Umbilical cord (tissue), 2 donors: Measurements from ENCODE around the gene SPTA1. TPM values are rescaled to one million over a fixed set of nuclear protein-coding genes. Genes with fewer than 3 reads are reported as not detected.
"Not testable (repeated sequence)": the region's sequence is repeated elsewhere in the genome, so short reads cannot be mapped to it uniquely, and the experiment has no call there.

Experiments used
- DNase-seq: peaks from one replicate; pipeline ENCODE4 v3.0.0-alpha.2; 2015; ENCODE audit warnings: low spot score
- total RNA-seq: library from RNA; depleted of rRNA; stranded (reverse); fragments of >200 nt; gene quantifications from one replicate; pipeline ENCODE4 v1.2.3, GENCODE V29; 2014; ENCODE audit warnings: low replicate concordance; ENCODE audit not compliant: insufficient read depth

The SPTA1 gene
- total RNA-seq, result 3.9 TPM

DNA sequence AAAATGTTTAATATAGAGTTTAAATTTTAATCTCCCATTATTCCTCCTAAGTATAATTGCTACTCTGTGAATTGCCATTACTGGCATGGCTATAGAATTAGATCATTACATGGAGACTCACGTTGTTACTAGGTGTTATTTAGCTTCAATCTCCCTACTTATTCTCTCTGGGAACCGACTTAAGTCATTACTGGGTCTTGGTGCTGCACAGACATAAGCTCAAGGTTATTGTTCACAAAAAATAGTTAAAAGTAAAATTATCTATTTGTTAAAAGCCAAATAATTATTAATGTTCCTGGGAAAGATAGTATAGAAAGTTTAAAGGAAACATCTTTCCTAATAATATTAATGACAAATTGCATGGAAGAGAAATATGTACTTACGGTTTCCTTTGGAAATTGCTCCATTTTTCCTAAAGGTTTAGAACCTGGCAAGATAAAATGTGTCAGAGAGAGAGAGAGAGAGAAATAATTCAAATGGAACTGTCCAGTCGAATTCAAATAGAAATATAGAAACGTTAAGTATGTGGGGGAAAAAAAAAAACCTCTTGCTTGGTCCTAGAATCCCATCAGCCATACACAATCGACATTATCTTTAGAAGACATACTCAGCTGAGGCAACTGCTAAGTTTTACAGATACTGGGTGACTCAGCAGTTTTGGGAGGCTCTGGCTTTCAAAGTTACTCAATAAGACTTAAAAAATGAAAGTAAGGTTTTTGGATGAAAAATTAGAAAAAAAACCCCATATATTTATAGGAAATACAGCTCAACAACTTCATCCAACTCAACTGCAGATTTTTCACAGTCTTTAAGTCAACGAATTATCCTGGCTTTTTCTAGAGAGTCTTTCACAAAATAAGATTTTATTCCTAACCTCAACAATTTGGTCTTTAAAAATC lies at the start of gene SPTA1:
TSS of gene SPTA1 (minus strand) at position 605 of the 899 bp plus-strand sequence. CDS start at position 407, 198 bp downstream.
- peak; percentile 29 for DNase-seq

DNA sequence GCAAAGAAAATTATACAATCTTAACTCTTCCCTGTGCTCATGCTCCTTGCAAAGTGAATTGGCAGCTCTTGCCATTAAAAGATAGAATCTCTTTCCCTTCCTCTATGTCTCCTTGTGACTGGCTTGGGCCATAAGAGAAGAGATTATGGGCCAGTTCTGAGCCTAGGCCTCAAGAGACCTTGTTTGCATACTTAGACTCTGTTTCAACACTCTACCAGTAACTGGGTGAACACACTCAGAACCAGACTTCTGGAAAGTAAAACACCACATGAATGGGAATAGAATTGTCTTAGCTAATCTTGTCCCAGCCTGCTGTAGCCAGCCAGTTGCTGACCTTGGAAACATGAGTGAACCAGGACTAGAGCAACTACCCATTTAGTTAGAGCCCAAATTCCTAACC lies 49.3 kb upstream of the SPTA1 start:
- DNase-seq, result no peak

DNA sequence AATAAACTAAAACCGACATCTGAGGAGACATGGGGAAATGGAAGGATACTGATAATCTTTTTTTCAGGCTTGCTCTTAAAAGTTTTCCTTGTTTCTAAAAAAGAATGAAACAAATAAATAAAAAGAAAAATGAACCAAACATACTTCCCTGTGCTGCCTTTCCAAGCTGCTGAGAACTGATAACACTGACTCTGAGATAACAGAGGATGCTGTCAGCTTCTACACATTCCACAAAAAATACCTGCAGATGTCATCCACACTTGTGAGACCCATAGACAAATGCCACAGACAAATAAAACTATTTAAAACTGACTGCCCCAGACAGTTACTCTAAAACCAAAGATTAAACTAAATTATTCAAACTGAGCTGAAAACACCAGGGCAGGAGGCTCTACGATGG lies 46.0 kb upstream of the SPTA1 start:
- no peak for DNase-seq

DNA sequence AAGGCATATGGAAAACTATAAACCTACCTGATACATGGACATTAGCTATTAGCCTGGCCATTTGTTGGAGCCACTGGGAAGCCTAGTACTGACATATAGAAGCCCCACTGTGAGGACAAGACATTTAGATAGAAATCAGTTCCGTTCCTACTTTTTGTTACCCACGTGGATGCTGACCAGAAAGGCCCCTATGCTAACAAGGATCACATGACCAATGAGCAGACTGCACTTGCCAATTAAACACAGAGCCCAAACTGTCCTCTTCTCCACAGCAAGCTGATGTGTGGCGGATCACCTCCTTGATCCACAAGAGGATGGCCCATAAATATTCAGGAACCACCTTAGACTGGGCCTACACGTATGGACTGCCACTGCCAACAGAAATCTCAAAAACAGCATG lies 45.2 kb upstream of the SPTA1 start:
- no peak for DNase-seq

- DNase-seq, result no peak
Observed at GRCh38 chr1:158730453-158730852, 43.9 kb upstream of the SPTA1 start.

- peak; percentile 28 for DNase-seq
Observed at GRCh38 chr1:158728510-158729225, 42.2 kb upstream of the SPTA1 start.

- DNase-seq, result no peak
Observed at GRCh38 chr1:158724442-158724841, 37.9 kb upstream of the SPTA1 start.

- no peak for DNase-seq
Observed at GRCh38 chr1:158720620-158721019, 34.1 kb upstream of the SPTA1 start, which contains the start of gene OR6K3. Gene OR6K3, minus strand, starts transcription at chr1:158720720. Its CDS starts 2,605 bp downstream, at chr1:158718115.

GRCh38 chr1:158719664-158720063 lies 33.1 kb upstream of the SPTA1 start:
- DNase-seq, result no peak

GRCh38 chr1:158717344-158717743 lies 30.8 kb upstream of the SPTA1 start:
- DNase-seq, result no peak

DNA sequence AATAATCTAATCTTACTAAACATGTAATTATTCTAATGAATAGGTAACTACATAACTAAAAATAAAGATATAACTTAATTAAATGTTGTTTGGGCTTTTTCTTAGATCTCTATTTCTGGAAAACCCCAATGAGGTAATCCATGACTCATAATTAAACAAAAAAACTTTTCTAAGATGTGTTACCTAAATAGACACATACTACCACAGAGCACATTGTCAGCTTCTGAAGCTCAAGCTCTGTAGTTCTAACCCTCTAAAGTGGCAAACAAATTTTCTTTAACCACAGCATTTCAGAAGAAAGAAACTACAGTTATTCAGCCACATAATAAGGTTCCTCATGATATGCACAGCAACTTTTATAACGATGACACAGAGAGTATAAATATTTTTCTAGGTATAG lies 29.8 kb upstream of the SPTA1 start:
- DNase-seq, result no peak

GRCh38 chr1:158714754-158715153 lies 28.2 kb upstream of the SPTA1 start:
- no peak for DNase-seq

DNA sequence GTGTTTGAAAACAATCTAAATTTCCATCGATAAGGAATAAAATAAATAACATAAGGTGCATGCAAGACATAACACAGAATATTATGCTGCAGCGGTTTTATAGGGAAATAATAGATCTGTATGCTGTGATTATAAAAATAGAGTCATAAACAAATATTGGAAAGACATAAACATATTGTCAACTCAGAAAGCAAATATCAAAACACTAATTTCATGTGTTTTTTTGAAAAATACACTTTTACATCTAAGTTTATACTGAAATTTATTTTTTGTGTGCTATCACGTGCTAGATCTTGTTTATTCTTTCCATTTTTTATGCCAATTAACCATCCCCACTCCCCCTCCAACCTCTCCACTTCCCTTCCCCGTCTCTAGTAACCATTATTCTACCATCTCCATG lies 24.6 kb upstream of the SPTA1 start:
- DNase-seq, result no peak

- no peak for DNase-seq
Observed at GRCh38 chr1:158706096-158706495, 19.6 kb upstream of the SPTA1 start.

GRCh38 chr1:158700552-158700951 lies 14.0 kb upstream of the SPTA1 start, which contains the start of gene OR6K2:
Gene OR6K2, minus strand, starts transcription at chr1:158700652. Its CDS starts 0 bp downstream, at chr1:158700652.
- DNase-seq, result no peak

GRCh38 chr1:158694596-158694995 lies 8.1 kb upstream of the SPTA1 start:
- no peak for DNase-seq

DNA sequence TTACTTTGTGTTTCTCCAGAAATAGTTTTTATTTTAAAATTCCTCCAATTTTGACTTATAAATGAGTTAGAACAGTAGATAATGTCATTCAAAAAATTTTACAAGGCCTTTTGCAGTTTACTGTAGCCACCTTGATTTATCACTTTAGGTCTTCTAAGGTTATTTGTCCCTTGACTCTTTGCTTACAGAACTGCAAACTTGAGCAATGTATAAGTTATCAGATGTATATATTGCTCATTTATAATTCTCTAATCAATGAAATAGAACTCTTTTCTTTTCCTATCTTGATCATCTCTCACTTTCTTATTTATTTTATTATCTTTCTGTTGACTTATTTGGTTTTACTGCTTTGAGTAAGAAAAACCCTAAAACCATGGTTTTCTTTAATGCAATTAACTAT lies 5.8 kb upstream of the SPTA1 start:
- DNase-seq, result no peak

GRCh38 chr1:158691907-158692306 lies 5.4 kb upstream of the SPTA1 start:
- no peak for DNase-seq

DNA sequence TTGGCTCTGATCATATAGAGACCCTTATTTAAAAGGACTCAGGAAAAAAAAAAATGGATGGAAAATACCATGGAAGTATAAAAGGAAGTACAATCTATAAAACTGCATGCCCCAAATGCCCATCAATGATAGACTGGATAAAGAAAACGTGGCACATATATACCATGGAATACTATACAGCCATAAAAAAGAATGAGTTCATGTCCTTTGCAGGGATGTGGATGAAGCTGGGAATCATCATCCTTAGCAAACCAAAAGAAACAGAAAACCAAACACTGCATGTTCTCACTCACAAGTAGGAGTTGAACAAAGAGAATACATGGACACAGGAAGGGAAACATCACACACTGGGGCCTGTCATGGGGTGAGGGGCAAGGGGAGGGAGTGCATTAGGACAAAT lies 4.6 kb upstream of the SPTA1 start:
- not testable (repeated sequence) for DNase-seq

DNA sequence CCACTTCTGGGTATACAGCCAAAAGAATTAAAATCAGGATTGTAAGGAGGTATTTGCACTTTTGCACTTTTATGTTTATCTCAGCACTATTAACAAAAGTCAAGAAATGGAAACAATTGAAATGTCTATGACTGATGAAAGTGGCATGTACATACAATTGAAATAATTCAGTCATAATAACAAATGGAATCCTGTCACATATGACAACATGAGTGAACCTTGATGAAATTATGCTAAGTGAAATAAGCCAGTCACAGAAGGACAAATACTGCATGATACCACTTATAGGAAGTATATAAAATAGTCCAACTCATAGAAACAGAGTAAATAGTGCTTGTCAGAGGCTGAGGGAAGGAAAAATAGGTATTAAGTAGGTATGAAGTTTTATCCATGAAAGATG lies 3.4 kb upstream of the SPTA1 start:
- DNase-seq, result no peak

DNA sequence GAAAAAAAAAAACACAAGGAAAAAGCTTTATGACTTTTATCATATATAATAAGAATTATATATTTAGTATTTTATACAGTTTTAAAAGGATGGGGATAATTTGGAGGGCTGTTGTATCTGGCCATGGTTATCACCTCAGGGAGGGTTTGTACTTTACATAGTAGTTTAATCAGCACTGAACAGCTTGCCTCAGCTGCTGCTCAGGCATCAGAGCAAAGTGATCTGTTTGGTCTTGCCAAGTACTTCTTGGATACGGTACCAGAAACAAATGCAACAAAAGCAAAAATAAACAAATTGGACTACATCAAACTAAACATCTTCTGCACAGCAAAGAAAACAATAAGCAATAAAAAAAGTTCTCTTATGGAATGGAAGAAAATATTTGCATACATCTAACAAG lies 2.6 kb upstream of the SPTA1 start:
- DNase-seq, result no peak

DNA sequence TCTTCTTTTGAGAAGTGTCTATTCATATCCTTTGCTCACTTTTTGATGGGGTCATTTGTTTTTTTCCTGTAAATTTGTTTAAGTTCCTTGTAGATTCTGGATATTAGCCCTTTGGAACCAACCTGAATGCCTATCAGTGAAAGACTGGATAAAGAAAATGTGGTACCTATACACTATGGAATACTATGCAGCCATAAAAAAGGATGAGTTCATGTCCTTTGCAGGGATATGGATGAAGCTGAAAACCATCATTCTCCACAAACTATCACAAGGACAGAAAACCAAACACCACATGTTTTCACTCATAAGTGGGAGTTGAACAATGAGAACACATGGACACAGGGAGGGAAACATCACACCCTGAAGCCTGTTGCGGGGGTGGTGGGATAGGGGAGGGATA lies 1.8 kb upstream of the SPTA1 start:
- not testable (repeated sequence) for DNase-seq

- DNase-seq, result no peak
Observed at GRCh38 chr1:158687037-158687436, 522 bp upstream of the SPTA1 start.
